Astrocyte of the cerebellum (primary cell): ENCODE results near the gene ADCY4.

Experiments
- DNase-seq: peaks from one replicate; pipeline ENCODE4 v3.0.0-alpha.2; 2011; ENCODE audit warnings: low read depth
- H3K4me3 ChIP-seq: 2 replicates; pipeline ENCODE4 v1.5.1; 2011; ENCODE audit warnings: mild to moderate bottlenecking, low read depth, low read length, moderate library complexity
- in situ Hi-C: cut with HindIII; loops from 2 replicates; pipeline ENCODE4 v1.10.0; 2017; ENCODE audit warnings: low sequenced_read_pairs
- TF ChIP-seq, protein P1 (sequence below): IDR thresholded peaks from 2 replicates; pipeline ENCODE4 v1.5.1; 2012; ENCODE audit warnings: low read length, low read depth, moderate library complexity, mild to moderate bottlenecking; ENCODE audit errors: missing control alignments

Gene ADCY4

GRCh38 chr14:24366721-24367513 is 32.0 kb upstream of the ADCY4 start:
- TF ChIP-seq, protein P1, sequence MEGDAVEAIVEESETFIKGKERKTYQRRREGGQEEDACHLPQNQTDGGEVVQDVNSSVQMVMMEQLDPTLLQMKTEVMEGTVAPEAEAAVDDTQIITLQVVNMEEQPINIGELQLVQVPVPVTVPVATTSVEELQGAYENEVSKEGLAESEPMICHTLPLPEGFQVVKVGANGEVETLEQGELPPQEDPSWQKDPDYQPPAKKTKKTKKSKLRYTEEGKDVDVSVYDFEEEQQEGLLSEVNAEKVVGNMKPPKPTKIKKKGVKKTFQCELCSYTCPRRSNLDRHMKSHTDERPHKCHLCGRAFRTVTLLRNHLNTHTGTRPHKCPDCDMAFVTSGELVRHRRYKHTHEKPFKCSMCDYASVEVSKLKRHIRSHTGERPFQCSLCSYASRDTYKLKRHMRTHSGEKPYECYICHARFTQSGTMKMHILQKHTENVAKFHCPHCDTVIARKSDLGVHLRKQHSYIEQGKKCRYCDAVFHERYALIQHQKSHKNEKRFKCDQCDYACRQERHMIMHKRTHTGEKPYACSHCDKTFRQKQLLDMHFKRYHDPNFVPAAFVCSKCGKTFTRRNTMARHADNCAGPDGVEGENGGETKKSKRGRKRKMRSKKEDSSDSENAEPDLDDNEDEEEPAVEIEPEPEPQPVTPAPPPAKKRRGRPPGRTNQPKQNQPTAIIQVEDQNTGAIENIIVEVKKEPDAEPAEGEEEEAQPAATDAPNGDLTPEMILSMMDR, result no peak
- in situ Hi-C loops, result loop anchor here (5.0 kb wide), 1 partner anchor 50 kb away; no protein-coding TSS in a partner anchor
- H3K4me3 ChIP-seq, result peak overlapping the region; percentile 92

GRCh38 chr14:24366413-24366720 is 31.5 kb upstream of the ADCY4 start:
- no peak for DNase-seq
- in situ Hi-C loops, result loop anchor here (5.0 kb wide), 1 partner anchor 51 kb away; no protein-coding TSS in a partner anchor
- H3K4me3 ChIP-seq, result peak overlapping the region; percentile 92
- TF ChIP-seq, protein P1, result no peak

More at GRCh38 chr14:24366721-24367513, 32.0 kb upstream of the ADCY4 start:
- DNase-seq, result peak; percentile 84

DNA sequence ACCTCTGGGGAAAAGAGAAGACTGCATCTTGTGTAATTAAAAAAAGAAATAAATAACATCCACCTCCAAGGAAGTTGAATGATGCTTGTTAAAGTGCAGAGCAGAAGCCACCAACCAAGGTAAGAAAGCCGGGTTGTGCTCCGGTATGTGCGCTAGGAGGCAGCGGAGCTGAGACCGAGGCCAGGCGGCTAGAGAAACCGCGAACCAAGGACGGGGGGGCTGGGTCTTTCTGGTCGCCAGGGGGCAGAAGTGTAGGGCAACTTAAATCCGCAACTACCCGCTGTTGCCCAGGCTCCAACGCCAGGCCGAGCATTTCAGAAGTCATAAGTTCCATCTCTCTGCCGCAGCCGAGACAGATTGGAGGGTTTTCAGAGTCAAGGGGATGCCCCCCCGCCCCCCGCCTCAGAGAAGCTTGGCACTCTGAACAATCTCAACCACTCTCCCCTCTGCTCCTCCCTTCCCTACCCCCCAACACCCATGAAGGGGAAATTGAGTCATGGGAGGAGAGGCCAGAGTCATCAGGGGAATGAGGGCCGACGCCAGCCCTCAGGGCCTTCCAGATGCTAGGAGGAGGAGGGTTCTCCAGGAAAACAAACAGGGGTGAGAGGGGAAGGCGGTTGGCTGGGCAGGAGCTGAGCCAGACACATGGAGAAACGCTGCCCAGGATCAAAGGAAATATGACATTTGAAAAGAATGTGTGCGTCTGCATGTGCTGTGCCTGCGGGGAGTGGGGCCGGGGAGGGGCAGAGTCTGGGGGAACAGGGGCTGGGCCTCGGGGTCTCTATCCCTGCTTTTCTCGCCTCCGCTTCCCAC is 30.9 kb upstream of the ADCY4 start:
- in situ Hi-C loops, result loop anchor here (5.0 kb wide), 1 partner anchor 51 kb away; no protein-coding TSS in a partner anchor
- TF ChIP-seq, protein P1, result peak; percentile 92
- peak; percentile 84 for DNase-seq
- peak overlapping the region; percentile 92 for H3K4me3 ChIP-seq

- DNase-seq, result no peak
- in situ Hi-C loops, result loop anchor here (5.0 kb wide), 1 partner anchor 52 kb away; no protein-coding TSS in a partner anchor
- TF ChIP-seq, protein P1, result no peak
- H3K4me3 ChIP-seq, result no peak overlapping the region
Observed at GRCh38 chr14:24364841-24365240, 30.0 kb upstream of the ADCY4 start.

DNA sequence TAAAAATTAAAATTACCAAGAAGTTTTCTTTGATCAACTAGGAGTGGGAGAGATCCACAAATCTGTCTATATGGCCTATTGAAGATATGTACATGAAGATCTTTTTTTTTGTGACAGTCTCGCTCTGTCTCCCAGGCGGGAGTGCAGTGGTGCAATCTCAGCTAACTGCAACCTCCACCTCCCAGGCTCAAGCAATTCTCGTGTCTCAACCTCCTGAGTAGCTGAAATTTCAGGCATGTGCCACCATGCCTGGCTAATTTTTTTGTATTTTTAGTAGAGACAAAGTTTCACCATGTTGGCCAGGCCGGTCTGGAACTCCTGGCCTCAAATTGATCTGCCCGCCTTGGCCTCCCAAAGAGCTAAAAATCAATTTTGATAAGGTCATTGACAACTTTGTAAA is 28.5 kb upstream of the ADCY4 start:
- DNase-seq, result no peak
- in situ Hi-C loops, result no loop called here
- H3K4me3 ChIP-seq, result no peak overlapping the region
- TF ChIP-seq, protein P1, result no peak

DNA sequence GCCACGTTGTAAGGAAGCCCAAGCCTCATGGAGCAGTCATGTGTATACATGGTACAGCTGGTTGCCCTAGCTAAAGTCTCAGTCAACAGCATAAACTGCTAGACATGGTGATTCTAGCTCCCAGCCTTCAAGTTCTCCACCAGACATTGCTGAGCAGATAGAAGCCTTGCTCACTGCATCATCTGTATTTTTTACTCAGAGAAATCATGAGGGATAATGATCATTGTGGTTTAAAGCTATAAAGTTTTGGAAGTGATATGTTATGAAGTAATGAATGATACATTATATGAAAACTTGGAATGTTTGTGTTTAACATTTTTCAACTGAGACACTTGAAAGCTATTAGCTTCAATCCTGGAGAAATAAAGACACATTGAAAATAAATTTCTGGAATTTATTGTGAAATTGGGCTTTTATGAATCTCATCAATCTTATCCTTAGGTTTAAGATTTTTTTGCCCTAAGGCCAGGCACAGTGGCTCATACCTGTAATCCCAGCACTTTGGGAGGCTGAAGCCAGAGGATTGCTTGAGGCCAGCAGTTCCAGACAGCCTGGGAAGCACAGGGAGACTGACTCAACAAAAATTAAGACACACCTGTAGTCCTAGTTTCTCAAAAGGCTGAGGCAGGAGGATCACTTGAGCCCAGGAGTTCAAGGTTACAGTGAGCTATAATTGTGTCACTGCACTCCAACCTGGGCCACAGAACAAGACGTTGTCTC is 27.5 kb upstream of the ADCY4 start:
- no peak overlapping the region for H3K4me3 ChIP-seq
- TF ChIP-seq, protein P1, result no peak
- in situ Hi-C loops, result no loop called here
- no peak for DNase-seq
